GM19328 (cell line): ENCODE results near the gene RPL18.
"Not testable (repeated sequence)": the region's sequence is repeated elsewhere in the genome, so short reads cannot be mapped to it uniquely, and the experiment has no call there.

ENCODE experiments used
- ATAC-seq: cut with Tn5 transposase; IDR thresholded peaks from one replicate; pipeline ENCODE4 v1.9.1; 2021; ENCODE audit warnings: mild to moderate bottlenecking, moderate library complexity; ENCODE audit not compliant: unreplicated experiment

The RPL18 gene

DNA sequence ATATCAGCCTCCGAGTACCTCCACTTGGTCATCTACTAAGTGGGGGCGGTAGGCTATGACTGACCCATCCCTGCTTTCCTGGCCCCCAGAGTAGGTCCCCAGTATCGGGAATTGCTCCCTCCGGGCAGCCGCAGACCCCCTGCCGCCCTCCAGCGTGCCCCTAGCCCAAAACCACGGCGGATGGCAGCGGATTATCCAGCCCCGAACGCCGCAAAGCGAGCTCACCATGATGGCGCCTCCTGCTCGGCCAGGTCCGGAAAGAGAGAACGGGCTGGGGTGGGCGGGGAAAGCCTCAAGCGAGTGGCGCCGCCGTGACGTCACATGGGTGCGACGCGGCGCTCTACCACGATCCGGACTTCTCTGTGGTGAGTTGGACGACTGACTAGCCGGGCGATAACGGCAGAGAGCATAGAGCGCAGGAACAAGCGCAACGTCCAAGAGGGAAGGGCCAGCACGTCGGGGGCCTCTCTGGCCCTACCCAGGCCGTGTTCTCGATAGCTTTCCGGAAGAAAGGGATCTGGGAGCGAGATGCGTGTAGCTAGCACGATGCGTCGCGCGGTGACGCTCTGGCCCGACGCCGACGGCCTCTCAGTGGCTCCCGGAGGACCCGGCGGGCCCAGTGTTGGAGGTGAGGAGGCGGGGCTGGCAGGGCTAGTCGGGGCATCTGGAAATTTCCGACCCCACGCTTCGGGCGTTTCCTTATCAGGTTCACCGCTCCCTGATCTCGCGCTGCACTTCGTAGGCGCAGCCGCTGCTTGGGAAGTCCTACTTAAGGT lies at the start of gene RPL18, which contains the start of gene SPHK2:
Gene RPL18, minus strand, starts transcription at position 263 of the 776 bp plus-strand sequence. Its CDS starts 35 bp downstream, at position 228.
Gene SPHK2, plus strand, starts transcription at position 591 of the 776 bp plus-strand sequence. CDS start 1,009 bp downstream, outside the sequence.
- ATAC-seq: peak; percentile 82

DNA sequence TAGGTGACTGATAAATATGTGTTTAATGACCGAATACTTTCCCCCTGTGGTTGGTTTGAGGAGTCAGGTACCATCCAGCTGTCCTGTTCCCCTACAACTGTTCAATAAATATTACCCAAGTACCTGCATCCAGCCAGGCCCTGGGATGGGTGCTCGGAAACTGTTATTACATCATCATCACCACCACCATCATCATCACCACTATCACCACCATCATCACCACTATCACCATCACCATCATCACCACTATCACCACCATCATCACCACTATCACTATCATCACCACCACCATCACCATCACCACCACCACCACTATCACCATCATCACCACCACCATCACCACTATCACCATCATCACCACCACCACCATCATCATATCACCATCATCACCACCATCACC lies 49.8 kb upstream of the RPL18 start:
- ATAC-seq: no peak

DNA sequence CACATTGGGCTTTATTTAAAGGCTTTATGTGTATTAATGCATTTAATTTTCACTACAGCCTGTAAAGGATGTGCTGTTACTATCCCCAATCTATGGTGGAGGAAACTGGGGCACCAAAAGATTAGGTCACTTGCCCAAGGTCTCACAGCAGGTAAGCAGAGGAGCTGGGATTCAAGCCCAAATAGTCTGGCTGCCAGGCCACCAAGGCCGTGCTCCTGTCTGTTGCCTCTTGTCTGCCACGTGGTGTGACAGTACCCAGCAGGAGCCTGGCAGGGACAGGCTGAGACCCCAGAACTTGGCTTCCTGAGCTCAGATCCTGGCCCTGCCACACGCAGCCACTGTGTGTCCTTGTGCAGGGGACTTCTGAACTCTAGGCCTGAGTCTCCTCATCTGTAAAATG lies 49.4 kb upstream of the RPL18 start:
- ATAC-seq: no peak

DNA sequence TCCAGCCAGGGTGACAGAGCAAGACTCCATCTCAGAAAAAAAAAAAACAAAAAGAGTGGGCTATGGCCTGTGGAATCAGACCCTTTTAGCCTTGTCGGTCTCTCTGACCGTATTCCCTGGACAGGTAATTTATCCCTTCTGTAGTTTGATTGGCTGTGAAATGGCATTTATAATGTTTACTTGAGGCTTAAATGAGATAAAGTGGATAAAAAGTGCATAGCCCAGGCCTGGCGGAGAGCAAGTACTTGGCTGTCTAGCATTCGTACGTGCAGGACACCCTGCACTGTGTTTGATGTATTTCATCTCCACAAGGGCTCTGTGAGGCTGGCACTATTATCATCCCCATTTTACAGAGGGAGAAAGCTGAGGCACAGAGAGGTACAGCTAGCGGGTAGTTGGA lies 46.8 kb upstream of the RPL18 start:
- ATAC-seq: no peak

DNA sequence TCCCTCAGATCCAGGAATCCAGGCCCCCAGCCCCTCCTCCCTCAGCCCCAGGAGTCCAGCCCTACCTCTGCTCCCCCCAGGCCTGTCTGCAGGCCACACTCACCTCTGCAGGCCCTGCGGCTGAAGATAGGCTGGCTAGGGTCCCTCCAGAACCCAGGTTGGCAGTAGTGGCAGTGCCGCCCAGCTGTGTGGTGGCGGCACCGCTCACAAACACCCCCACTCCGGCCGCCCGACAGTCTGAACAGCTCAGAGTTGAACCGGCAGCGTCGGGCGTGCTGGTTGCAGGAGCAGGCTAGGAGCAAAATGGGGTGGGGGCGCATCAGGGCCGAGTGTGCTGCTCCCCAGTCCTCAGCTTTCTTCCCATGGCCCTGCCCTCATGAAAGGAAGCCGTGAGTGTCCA lies 45.5 kb upstream of the RPL18 start:
- ATAC-seq: no peak

DNA sequence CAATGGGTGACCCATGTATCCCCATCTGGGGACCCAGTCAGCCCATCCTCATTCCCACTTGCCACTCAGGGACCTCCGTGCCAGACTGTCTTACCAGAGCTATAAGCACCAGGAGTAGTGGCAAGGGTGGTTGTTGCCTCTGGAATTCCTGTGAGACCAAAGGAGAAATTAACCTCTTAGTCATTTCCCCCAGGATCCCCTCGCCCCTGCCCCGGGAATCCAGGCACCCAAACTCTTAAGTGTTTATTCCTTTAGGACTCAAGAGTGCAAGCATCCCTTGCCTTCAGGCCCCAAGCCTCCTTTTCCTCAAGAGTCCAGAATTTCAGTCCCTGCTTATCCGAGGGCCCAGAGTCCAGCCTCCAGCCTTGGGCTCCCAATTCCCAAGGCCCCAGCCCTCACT lies 44.7 kb upstream of the RPL18 start:
- no peak for ATAC-seq

DNA sequence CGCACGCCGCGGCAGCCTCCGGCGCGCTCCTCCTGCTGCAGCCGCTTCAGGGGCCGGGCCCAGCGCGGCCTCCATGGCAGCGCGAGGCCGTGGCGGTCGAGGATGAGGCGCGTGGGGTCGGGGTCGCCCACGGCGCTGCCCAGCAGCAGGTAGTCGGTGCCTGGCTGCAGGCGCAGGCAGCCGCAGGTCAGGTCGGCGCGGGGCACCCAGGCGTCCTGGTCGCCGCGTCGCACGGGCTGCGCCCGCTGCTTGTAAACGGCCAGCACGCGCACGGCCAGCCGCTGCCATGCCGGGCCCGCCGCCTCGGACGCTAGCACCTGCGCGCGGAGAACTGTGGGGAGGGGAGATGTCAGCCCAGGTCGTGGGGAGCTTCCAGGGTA lies 42.7 kb upstream of the RPL18 start:
- no peak for ATAC-seq

DNA sequence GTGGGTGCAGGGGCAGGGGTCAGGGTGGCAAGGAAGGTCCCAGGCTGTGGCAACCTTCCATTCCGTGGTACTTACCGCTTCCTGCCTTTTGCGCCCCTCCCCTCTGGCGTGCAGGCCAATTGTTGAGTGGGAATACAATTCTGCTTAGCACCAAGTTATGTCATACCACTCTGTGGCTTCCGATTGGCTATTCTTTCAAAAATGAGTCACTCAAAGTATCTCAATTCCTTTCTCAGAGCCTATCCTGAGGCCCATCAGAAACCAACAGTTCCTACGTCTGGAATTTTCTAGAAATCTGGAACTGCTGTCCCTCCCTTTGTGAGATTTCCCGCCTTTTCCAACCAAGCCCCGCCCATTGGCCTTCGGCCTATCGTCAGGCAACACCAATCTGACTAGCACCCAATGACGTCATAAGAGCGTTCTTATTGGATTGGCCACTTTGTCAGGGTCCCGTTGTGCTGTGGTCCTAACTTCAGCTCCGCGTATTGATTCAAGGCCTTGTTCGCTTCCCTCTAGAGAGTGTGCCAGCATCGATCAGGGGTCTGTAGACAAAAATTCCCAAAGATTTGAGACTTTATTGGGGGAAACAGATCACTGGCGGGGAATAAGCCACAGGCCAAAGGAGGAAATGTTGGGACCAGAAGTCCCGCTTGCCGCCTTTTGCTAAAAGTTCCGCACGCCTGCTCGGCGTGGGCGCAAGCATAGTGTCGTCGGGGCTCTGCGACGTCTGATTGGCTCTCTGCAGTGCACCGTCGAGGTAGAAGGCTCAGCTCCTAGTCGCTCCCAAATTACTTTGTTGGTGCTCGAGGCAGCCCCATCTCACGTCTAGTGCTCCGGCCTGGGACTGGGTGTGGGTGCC lies 42.1 kb upstream of the RPL18 start:
- no peak for ATAC-seq

DNA sequence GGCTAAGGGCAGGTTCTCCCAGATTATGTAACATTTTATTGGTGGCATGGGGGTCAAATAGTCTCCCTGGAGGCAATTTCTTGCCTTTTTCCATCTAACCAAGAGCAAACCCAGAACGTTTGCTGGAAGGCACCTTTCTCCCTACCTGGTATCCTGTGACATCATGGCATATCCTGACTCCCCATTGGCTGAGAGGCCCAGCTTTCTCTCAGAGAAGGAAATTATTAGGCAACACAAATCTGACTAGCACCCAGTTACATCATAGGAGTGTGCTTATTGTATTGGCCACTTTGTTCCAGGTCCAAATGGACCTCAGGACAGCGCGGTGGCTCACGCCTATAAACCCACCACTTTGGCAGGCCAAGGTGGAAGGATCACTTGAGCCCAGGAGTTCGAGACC lies 40.8 kb upstream of the RPL18 start:
- ATAC-seq: no peak

DNA sequence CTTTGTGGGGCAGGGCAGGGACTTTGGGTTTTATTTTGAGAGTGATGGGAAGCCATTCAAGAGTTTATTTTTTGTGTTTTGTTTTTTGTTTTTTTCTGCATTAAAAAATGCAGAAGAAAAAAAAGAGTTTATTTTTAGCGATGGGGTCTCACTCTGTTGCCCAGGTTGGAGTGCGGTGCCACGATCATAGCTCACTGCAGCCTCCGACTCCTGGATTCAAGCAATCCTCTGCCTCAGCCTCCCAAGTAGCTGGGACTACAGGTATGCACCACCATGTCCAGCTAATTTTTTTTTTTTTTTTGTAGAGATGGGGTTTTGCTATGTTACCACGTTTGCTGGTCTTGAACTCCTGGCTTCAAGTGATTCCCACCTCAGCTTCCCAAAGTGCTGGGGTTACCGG lies 39.5 kb upstream of the RPL18 start:
- ATAC-seq: no peak

DNA sequence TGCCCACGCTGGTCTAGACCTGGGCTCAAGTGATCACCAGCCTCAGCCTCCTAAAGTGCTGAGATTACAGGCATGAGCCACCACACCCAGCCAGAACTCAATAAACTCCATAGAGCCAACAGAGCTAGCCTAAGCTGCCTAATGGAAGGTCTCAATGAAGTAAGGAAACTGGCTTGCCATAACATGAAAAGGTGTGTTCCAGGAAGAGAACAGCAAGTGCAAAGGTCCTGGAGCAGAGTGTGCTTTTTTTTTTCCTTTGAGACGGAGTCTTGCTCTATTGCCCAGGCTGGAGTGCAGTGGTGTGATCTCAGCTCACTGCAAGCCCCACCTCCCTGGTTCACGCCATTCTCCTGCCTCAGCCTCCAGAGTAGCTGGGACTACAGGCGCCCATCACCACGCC lies 38.9 kb upstream of the RPL18 start:
- not testable (repeated sequence) for ATAC-seq

DNA sequence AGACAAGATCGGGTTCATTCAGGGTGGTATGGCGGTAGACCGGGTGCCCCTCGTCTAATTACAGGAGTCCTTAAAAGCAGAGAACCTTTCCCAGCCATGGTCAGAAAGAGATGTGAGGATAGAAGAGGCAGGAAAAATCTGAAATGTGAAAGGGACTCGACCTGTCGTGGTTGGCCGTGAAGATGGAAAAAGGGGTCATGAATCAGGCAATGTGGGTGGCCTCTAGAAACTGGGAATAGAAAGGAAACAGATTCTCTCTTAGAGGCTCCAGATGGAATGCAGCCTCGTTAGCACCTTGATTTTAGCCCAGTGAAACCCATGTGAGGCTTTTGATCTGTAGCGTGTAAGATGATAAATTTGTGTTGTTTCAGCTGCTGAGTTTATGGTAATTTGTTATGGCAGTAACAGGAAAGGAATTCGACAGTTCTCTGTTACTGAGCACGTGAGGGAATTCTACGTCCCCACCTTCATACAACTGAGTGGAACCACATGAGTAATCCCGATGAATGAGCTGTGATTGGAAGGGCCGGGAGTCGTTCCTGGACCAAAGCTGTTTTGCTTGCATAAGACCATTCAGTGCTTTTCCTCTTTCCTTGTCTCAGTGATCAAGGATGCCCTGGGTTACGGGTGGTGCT lies 38.0 kb upstream of the RPL18 start:
- no peak for ATAC-seq

DNA sequence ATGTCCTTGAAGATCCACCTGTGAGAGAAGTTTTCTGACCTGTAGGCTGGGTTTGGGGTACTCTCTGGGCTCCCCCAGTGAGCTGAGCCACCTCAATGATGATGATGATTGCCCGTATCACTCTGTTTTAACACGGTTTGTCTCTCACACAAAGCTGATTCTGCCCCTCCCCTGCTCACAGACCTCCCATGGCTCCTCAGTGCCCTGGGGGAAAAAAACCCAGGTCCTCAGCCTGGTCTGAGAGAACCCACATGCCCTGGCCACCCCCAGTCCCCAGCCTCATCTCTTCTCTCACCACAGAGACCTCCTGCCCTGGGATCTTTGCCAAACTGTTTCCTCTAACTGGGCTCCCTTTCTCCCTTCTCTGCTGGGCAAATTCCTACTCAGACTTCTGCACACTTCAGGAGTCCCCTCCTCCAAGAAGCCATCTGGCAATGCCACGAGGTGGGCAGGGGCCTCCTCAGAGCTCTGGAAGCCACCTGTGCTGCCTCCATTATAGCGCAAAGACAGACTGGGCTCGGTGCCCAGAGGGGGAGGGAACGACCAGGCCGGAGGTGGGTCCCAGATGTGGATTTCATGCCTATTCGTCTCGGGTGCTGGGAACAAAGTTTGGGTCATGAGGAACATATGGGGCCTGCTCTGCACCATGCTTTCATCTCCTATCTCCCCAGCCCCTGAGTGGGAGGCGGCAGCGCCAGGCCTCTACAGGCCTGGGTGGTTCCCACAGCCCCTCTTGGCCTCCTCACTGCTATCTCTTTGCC lies 35.5 kb upstream of the RPL18 start:
- no peak for ATAC-seq

DNA sequence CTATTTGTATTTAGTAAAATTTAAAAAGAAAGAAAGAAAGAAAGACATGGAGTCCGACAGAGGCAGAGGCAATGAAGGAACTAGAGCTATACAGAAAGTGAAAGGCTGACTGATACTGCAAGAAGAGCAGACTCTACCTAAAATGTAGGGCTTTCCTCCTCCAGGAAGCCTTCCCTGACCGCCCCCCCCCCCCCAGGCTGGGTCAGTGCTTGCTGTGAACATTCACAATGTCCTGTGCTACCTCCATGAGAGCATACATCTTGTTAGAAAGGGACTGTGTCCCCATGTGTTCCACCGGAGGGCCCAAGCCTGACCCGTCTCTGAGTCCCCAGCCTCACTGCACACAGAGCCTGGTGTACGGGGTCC lies 32.7 kb upstream of the RPL18 start:
- no peak for ATAC-seq

DNA sequence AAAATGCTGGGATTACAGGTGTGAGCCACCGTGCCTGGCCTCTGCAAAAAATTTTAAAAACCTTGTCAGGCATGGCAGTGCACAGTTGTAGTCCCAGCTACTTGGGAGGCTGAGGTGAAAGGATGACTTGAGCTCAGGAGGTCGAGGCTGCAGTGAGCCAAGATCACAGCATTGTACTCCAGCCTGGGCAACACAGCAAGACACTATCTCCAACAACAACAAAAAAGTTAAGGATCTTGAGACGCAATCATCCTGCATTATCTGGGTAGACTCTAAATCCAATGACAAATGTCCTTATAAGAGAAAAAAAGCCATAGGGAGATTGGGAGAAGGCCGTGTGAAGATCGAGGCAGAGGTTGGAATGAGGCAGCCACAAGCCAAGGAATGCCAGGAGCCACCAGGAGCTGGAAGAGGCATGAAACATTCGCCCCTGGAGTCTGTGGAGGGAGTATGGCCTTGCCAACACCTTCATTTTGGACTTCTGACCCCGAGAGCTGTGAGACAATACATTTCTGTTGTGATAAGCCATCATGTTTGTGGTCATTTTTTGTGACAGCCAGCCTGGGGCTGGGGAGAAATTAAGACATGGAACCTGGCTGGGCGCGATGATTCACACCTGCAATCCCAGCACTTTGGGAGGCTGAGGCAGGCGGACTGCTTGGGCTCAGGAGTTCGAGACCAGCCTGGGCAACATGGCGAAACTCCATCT lies 32.1 kb upstream of the RPL18 start:
- no peak for ATAC-seq

DNA sequence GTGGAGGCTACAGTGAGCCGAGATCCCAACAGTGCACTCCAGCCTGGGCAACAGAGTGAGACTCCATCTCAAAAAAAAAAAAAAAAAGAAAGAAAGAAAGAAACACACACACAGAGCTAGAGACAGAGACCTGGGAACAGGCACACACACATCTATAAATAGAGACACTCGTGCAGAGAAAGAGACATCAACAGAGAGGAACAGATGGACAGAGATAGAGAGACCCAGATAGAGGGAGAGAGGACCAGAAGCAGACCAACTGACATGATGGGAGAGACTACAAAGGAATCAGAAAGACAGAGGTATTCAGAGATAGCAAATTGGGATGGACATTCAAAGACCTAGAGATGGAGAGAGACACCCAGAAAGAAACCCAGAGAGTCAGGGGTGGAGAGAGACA lies 29.2 kb upstream of the RPL18 start:
- ATAC-seq: no peak

DNA sequence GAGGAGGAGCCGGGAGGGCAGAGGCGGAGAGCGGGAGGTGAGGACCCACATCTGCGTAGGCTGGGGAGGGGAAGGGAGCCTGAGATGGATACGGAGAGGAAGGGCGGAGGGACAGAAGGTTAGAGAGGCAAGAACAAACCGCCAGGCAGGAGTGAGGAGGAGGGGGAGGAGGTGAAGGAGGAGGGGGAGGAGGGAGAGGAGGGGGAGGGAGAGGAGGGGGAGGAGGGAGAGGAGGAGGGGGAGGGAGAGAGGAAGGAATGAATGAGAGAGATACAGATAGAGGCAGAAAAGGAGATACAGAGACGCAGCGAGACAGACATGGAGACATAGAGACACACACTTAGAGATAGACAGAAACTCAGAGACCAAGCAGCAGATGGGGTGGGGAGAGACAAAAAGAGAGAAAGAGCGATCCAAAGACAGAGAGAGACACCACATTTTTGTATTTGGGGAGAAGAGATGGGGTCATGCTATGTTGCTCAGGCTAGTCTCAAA lies 27.8 kb upstream of the RPL18 start:
- no peak for ATAC-seq

DNA sequence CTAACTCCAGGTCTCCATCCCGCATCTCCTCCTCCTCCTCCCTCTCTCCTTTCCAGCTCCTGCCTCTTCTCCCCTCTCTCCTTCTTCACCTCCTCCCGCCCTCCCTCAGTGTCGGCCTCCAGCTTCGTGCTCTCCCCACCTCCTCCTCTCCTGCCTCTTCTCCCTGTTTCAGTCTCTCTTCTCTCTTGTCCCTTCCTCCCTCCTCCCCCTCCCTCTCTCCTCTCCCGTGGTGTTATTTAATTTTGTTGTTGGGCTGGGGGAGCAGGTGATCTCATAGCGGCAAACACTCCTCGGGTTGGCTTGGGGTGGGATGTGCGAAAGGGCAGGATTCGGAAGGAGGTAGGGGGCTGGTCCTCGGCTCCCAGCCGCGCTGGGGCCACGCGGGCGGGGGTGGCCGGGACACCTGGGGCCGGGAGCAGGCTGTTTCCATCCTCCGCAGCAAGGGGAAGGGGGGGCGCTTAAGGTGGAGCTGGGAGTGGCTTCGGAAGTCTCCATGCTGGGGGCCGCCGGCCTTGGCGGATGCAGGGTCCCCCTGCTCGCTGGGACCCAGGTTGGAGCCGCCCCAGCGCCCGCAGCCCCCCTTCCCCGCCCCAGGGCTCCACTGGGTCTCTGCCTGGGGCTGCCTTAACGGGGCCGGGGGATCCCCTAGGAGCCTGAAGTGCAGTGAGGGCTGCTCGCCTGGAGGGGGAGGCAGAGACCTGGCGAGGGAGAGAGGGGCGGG lies 27.2 kb upstream of the RPL18 start, which contains the start of gene CA11:
Gene CA11, minus strand, starts transcription at position 187 of the 721 bp plus-strand sequence. CDS start 555 bp downstream, outside the sequence.
- peak; percentile 69 for ATAC-seq

DNA sequence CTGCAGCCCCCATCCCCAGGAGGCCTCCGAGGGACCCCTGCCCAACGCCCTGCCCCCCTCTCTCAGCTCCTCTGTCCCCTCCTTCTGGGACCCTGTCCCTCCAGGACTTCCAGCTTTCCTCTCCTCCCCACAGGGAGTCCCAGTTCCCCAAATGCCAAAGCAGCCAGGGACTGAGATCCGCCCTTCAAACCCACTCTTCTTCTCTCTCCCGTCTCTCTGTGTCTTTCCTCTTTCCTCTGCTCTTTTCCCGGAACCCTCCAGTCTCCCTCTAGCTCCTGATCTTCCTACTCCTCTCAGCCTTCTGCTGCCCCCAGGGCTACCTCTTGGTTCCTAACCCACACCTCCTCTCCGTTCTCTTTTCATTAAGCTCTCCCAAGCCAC lies 26.6 kb upstream of the RPL18 start:
- no peak for ATAC-seq
